Panc1 (cell line): ENCODE data around the gene BLTP2.

ENCODE experiments used
- CTCF ChIP-seq: fragments of 450-650 bp; IDR thresholded peaks from 2 replicates; pipeline ENCODE4 v1.5.1; 2017; ENCODE audit warnings: mild to moderate bottlenecking
- POLR2AphosphoS5 ChIP-seq: IDR thresholded peaks from 2 replicates; pipeline ENCODE4 v1.6.1; 2012; ENCODE audit warnings: mild to moderate bottlenecking, low read depth, low read length, moderate library complexity

GRCh38 chr17:28597606-28598383, 47.2 kb downstream of the BLTP2 start:
- no peak for TF ChIP-seq CTCF
- TF ChIP-seq POLR2AphosphoS5 = no peak
